CD14-positive monocyte (primary cell): ENCODE measurements around the gene NEO1. TPM values are rescaled to one million over a fixed set of nuclear protein-coding genes. Genes with fewer than 3 reads are reported as not detected.

ENCODE experiments used
- DNase-seq, 3 donors: peaks; one replicate each; pipeline ENCODE4 v3.0.0-alpha.2; 2011 to 2022
- H2AFZ ChIP-seq: 2 replicates; pipeline ENCODE4 v1.6.0; 2012; ENCODE audit warnings: mild to moderate bottlenecking, low read depth, low read length, inconsistent platforms; ENCODE audit not compliant: insufficient read depth, poor library complexity, severe bottlenecking
- H3K27ac ChIP-seq, 2 donors: 1 replicate in 1 of 2; 2 replicates in 1 of 2; pipeline ENCODE4 v1.5.1; 2012 to 2013; ENCODE audit warnings: low read length in 2 of 2, control low read depth in 1 of 2, inconsistent platforms in 1 of 2, low read depth in 1 of 2, mild to moderate bottlenecking in 1 of 2
- H3K27me3 ChIP-seq, 2 donors: one replicate each; pipeline versions ENCODE4 v1.6.0 to v1.6.1; 2011 to 2013; ENCODE audit warnings: low read length in 2 of 2; ENCODE audit not compliant: control insufficient read depth in 2 of 2, insufficient read depth in 2 of 2
- H3K36me3 ChIP-seq, 2 donors: replicated peaks in 1 of 2; 1 replicate in 1 of 2; 2 replicates in 1 of 2; pipeline versions ENCODE4 v1.5.1 to v1.6.1; 2012 to 2013; ENCODE audit warnings: low read length in 2 of 2, control low read depth in 1 of 2, inconsistent platforms in 1 of 2, mild to moderate bottlenecking in 1 of 2; ENCODE audit not compliant: insufficient read depth in 2 of 2, control insufficient read depth in 1 of 2
- H3K4me1 ChIP-seq, 2 donors: 1 replicate in 1 of 2; 2 replicates in 1 of 2; pipeline versions ENCODE4 v1.5.1 to v1.6.1; 2012 to 2013; ENCODE audit warnings: low read length in 2 of 2, control low read depth in 1 of 2, inconsistent platforms in 1 of 2, mild to moderate bottlenecking in 1 of 2, moderate library complexity in 1 of 2; ENCODE audit not compliant: insufficient read depth in 2 of 2, control insufficient read depth in 1 of 2
- H3K4me2 ChIP-seq: replicated peaks from 2 replicates; pipeline ENCODE3; 2012; ENCODE audit warnings: low read length, moderate library complexity, mild to moderate bottlenecking; ENCODE audit not compliant: poor library complexity, severe bottlenecking; ENCODE audit errors: extremely low read depth
- H3K4me3 ChIP-seq, 3 experiments: fragments of 200-600 bp in 1 of 3; sonication (generic) in 1 of 3; replicated peaks in 1 of 3; 1 replicate in 2 of 3; 2 replicates in 1 of 3; pipeline ENCODE4 v1.5.1; 2011 to 2013; ENCODE audit warnings: low read length in 3 of 3, mild to moderate bottlenecking in 3 of 3, control low read depth in 2 of 3, low read depth in 2 of 3, inconsistent platforms in 1 of 3, moderate library complexity in 1 of 3
- H3K79me2 ChIP-seq: 2 replicates; pipeline ENCODE4 v1.6.0; 2012; ENCODE audit warnings: mild to moderate bottlenecking, control low read depth, inconsistent platforms, low read length, moderate library complexity; ENCODE audit not compliant: insufficient read depth
- H3K9ac ChIP-seq: 2 replicates; pipeline ENCODE4 v1.6.0; 2017; ENCODE audit warnings: low read length, mild to moderate bottlenecking; ENCODE audit not compliant: insufficient read depth, poor library complexity, severe bottlenecking
- H3K9me3 ChIP-seq, 2 donors: replicated peaks in 1 of 2; 1 replicate in 1 of 2; 2 replicates in 1 of 2; pipeline versions ENCODE4 v1.5.1 to v1.6.1; 2012 to 2013; ENCODE audit warnings: low read length in 2 of 2, control low read depth in 1 of 2; ENCODE audit not compliant: control insufficient read depth in 1 of 2, insufficient read depth in 1 of 2
- H4K20me1 ChIP-seq: 2 replicates; pipeline ENCODE4 v1.6.0; 2012; ENCODE audit warnings: mild to moderate bottlenecking, low read length, control low read depth, moderate library complexity; ENCODE audit not compliant: insufficient read depth
- H3K27ac Mint-ChIP-seq, 7 donors: one replicate each; pipeline ENCODE4 v1.8.0; 2020; ENCODE audit warnings: mild to moderate bottlenecking in 7 of 7, mixed read lengths in 7 of 7, moderate library complexity in 6 of 7, inconsistent platforms in 2 of 7
- H3K27me3 Mint-ChIP-seq, 3 donors: one replicate each; pipeline ENCODE4 v1.8.0; 2021 to 2022; ENCODE audit warnings: low read depth in 3 of 3, mild to moderate bottlenecking in 3 of 3, mixed read lengths in 3 of 3, moderate library complexity in 3 of 3, inconsistent platforms in 1 of 3
- H3K36me3 Mint-ChIP-seq, 2 donors: one replicate each; pipeline ENCODE4 v1.8.0; 2020; ENCODE audit warnings: mixed read lengths in 2 of 2, inconsistent platforms in 1 of 2, mild to moderate bottlenecking in 1 of 2
- H3K4me1 Mint-ChIP-seq: one replicate; pipeline ENCODE4 v1.8.0; 2020; ENCODE audit warnings: mild to moderate bottlenecking, mixed read lengths
- H3K4me3 Mint-ChIP-seq, 2 donors: one replicate each; pipeline ENCODE4 v1.8.0; 2020; ENCODE audit warnings: mild to moderate bottlenecking in 2 of 2, mixed read lengths in 2 of 2, moderate library complexity in 1 of 2
- H3K9me3 Mint-ChIP-seq, 7 donors: one replicate each; pipeline ENCODE4 v1.8.0; 2020 to 2022; ENCODE audit warnings: mixed read lengths in 7 of 7, mild to moderate bottlenecking in 6 of 7, moderate library complexity in 6 of 7, inconsistent platforms in 2 of 7
- CTCF ChIP-seq: fragments of 200-600 bp; IDR thresholded peaks from one replicate; pipeline ENCODE4 v1.8.0; 2022; ENCODE audit warnings: antibody characterized with exemption, mild to moderate bottlenecking
- WGBS: methylation state at CpG from one replicate; pipeline ENCODE4 v1.1.5; 2013; ENCODE audit warnings: missing lambda C conversion rate; ENCODE audit not compliant: insufficient coverage; 5-methylcytosine and 5-hydroxymethylcytosine counted together
- intact Hi-C, 2 donors: fragments of 100-400 bp; cut with micrococcal nuclease; formaldehyde crosslinking; loops; one replicate each; pipeline versions ENCODE4 v1.15.0 to v1.15.1; 2023
- polyA plus RNA-seq, 3 donors: library from polyadenylated mRNA; depleted of rRNA in 1 of 3; unstranded in 2 of 3; stranded (reverse) in 1 of 3; fragments of 300-500 nt in 2 of 3; fragments of >200 nt in 1 of 3; fragmentation: Illumina TruSeq in 2 of 3; gene quantifications; 1 replicate in 2 of 3; 2 replicates in 1 of 3; pipeline ENCODE4 v1.2.3, GENCODE V29; 2012 to 2021

NEO1 gene
- polyA plus RNA-seq, 3 donors, result 0.03 to 0.06 TPM; not detected in 1

GRCh38 chr15:73326157-73326556 lies 273.9 kb downstream of the NEO1 start:
- no peak for DNase-seq
- intact Hi-C loops, result no loop called here
- no peak overlapping the region for H3K4me3 ChIP-seq
- Mint-ChIP-seq H3K4me1 (no peaks in the 10 kb centered on the region), H3K9me3 (peaks cover 0 to 4% (median 0%) of the 10 kb centered on the region in 7 donors), H3K27me3 (peaks cover 17 to 30% (median 22%) of the 10 kb centered on the region in 3 donors), H3K4me3 (no peak overlapping the region), H3K27ac (no peak overlapping the region), H3K36me3 (no peaks in the 10 kb centered on the region)
- no peaks in the 10 kb centered on the region for H3K4me1 ChIP-seq
- no peaks in the 10 kb centered on the region for H3K79me2 ChIP-seq
- no peaks in the 10 kb centered on the region for H3K9me3 ChIP-seq
- WGBS, result no CpG with 5 or more reads among the region's 4 CpGs
- H3K27ac ChIP-seq, result no peak overlapping the region
- H3K4me2 ChIP-seq, result no peak overlapping the region
- no peak overlapping the region for H2AFZ ChIP-seq
- no peak for TF ChIP-seq CTCF
- no peaks in the 10 kb centered on the region for H4K20me1 ChIP-seq
- no peaks in the 10 kb centered on the region for H3K36me3 ChIP-seq
- H3K9ac ChIP-seq, result no peak overlapping the region
- H3K27me3 ChIP-seq, result peaks cover 0 to 6% of the 10 kb centered on the region in 2 donors

- Histone ChIP-seq H3K4me3 (no peak overlapping the region), H3K27ac (no peak overlapping the region), H3K4me1 (no peaks in the 10 kb centered on the region), H3K9me3 (no peaks in the 10 kb centered on the region), H4K20me1 (no peaks in the 10 kb centered on the region), H3K79me2 (no peaks in the 10 kb centered on the region), H3K4me2 (no peak overlapping the region), H3K36me3 (no peaks in the 10 kb centered on the region), H3K27me3 (peaks cover 0 to 6% of the 10 kb centered on the region in 2 donors), H2AFZ (no peak overlapping the region), H3K9ac (no peak overlapping the region)
- H3K27ac Mint-ChIP-seq, result no peak overlapping the region
- no peaks in the 10 kb centered on the region for H3K36me3 Mint-ChIP-seq
- no peak for DNase-seq
- no peak for TF ChIP-seq CTCF
- intact Hi-C loops, result no loop called here
- no peak overlapping the region for H3K4me3 Mint-ChIP-seq
- WGBS, result 90% methylated on average over 11 of the region's 12 CpGs
- peaks cover 14 to 30% (median 19%) of the 10 kb centered on the region in 3 donors for H3K27me3 Mint-ChIP-seq
- H3K4me1 Mint-ChIP-seq, result no peaks in the 10 kb centered on the region
- H3K9me3 Mint-ChIP-seq, result peaks cover 0 to 4% (median 0%) of the 10 kb centered on the region in 7 donors
Observed at GRCh38 chr15:73328149-73328820, 276.0 kb downstream of the NEO1 start.
